Naive B cell (primary cell): ENCODE measurements around the gene POLA1. TPM values are rescaled to one million over a fixed set of nuclear protein-coding genes. Genes with fewer than 3 reads are reported as not detected.

ENCODE experiments used
- ATAC-seq, 2 donors: fragments of 150-1000 bp; cut with Tn5 transposase; 2 replicates each; pipeline ENCODE4 v1.10.0; 2021; ENCODE audit warnings: low read depth in 2 of 2, mild to moderate bottlenecking in 2 of 2, moderate library complexity in 2 of 2
- DNase-seq: peaks from one replicate; pipeline ENCODE4 v3.0.0; 2022
- H3K27ac Mint-ChIP-seq, 6 donors: one replicate each; pipeline ENCODE4 v1.8.0; 2020 to 2022; ENCODE audit warnings: mild to moderate bottlenecking in 6 of 6, mixed read lengths in 6 of 6, moderate library complexity in 5 of 6, inconsistent platforms in 2 of 6
- H3K27me3 Mint-ChIP-seq, 3 donors: one replicate each; pipeline ENCODE4 v1.8.0; 2021 to 2022; ENCODE audit warnings: mixed read lengths in 3 of 3, mild to moderate bottlenecking in 1 of 3
- H3K36me3 Mint-ChIP-seq, 2 donors: one replicate each; pipeline ENCODE4 v1.8.0; 2020 to 2022; ENCODE audit warnings: mixed read lengths in 2 of 2, inconsistent platforms in 1 of 2, mild to moderate bottlenecking in 1 of 2
- H3K4me1 Mint-ChIP-seq, 3 donors: one replicate each; pipeline ENCODE4 v1.8.0; 2020 to 2022; ENCODE audit warnings: mixed read lengths in 3 of 3, inconsistent platforms in 1 of 3, mild to moderate bottlenecking in 1 of 3, moderate library complexity in 1 of 3
- H3K4me3 Mint-ChIP-seq, 8 donors: one replicate each; pipeline ENCODE4 v1.8.0; 2020 to 2022; ENCODE audit warnings: mild to moderate bottlenecking in 8 of 8, mixed read lengths in 8 of 8, moderate library complexity in 8 of 8, inconsistent platforms in 2 of 8
- H3K9me3 Mint-ChIP-seq, 7 donors: one replicate each; pipeline ENCODE4 v1.8.0; 2020 to 2022; ENCODE audit warnings: mixed read lengths in 7 of 7, mild to moderate bottlenecking in 5 of 7, inconsistent platforms in 2 of 7, moderate library complexity in 1 of 7
- polyA plus RNA-seq, 6 donors: library from polyadenylated mRNA; unstranded; fragments of 300-500 nt; fragmentation: Illumina TruSeq; gene quantifications; one replicate each; pipeline ENCODE4 v1.2.3, GENCODE V29; 2021; ENCODE audit warnings: low read depth in 6 of 6

POLA1 gene
- polyA plus RNA-seq, 6 donors from 2014 or later, result 5.3 to 6.5 (median 6.1) TPM; not detected in 1

DNA sequence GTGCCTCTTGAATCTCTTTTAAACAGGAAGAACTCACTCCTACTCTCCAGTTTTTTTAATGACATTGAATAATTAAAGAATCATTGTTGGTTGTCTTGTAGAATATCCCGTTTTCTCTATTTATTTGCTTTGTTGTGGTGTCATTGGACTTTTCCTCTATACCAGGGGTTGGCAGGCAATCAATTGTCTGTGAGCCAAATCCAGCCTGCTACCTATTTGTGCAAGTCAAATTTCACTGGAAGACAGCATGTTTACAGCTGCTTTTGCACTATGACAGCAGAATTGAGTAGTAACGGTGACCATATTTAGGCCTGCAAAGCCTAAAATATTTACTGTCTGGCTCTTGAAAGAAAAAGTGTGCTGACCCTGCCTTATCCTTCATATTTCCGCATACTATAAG, 34.8 kb downstream of the POLA1 start:
- no peak overlapping the region for H3K4me3 Mint-ChIP-seq
- ATAC-seq (no peak), DNase-seq (no peak)
- H3K36me3 Mint-ChIP-seq, result peaks cover 0 to 4% of the 10 kb centered on the region in 2 donors
- H3K27ac Mint-ChIP-seq, result no peak overlapping the region
- H3K9me3 Mint-ChIP-seq, result no peaks in the 10 kb centered on the region
- no peaks in the 10 kb centered on the region for H3K27me3 Mint-ChIP-seq
- H3K4me1 Mint-ChIP-seq, result no peaks in the 10 kb centered on the region

- no peaks in the 10 kb centered on the region for H3K27me3 Mint-ChIP-seq
- no peak overlapping the region for H3K4me3 Mint-ChIP-seq
- H3K27ac Mint-ChIP-seq, result no peak overlapping the region
- H3K4me1 Mint-ChIP-seq, result no peaks in the 10 kb centered on the region
- H3K36me3 Mint-ChIP-seq, result peaks cover 0 to 4% of the 10 kb centered on the region in 2 donors
- DNase-seq (no peak), ATAC-seq (no peak)
- H3K9me3 Mint-ChIP-seq, result no peaks in the 10 kb centered on the region
Observed at GRCh38 chrX:24732766-24733500, 39.2 kb downstream of the POLA1 start.

DNA sequence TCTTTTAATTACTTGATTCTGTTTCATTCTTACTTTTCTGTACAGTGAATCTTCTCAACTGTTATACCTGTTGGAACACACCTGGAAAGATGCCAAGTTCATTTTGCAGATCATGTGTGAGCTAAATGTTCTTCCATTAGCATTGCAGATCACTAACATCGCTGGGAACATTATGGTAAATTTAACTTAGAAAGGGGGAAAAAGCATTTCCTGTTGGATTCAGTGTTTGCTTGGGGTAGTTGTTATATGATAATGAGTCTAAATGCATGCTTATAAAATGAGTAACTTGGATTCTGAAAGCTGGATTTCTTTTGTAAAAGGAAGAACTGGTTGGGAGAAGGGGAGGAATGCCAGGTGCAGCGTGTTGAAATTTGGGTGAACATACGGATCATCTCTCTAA, 47.6 kb downstream of the POLA1 start:
- H3K27me3 Mint-ChIP-seq, result no peaks in the 10 kb centered on the region
- DNase-seq (no peak), ATAC-seq (no peak)
- no peaks in the 10 kb centered on the region for H3K36me3 Mint-ChIP-seq
- no peaks in the 10 kb centered on the region for H3K4me1 Mint-ChIP-seq
- H3K4me3 Mint-ChIP-seq, result no peak overlapping the region
- no peak overlapping the region for H3K27ac Mint-ChIP-seq
- H3K9me3 Mint-ChIP-seq, result no peaks in the 10 kb centered on the region

DNA sequence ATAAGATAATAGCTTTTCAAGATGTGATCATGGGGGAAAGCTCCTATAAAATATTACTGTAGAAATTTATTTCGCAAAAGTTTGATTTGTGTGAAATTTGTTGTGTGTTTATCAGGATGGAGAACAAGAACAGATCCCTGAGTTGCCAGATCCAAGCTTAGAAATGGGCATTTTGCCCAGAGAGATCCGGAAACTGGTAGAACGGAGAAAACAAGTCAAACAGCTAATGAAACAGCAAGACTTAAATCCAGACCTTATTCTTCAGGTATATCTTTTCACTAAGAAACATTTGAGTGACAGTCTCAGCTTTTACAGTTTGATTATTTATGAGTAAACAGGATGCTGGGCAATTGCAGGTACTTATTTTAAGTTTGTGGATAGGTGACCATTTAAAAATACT, 54.5 kb downstream of the POLA1 start:
- DNase-seq, result no peak
- no peaks in the 10 kb centered on the region for H3K4me1 Mint-ChIP-seq
- no peaks in the 10 kb centered on the region for H3K27me3 Mint-ChIP-seq

GRCh38 chrX:24759786-24760185, 66.1 kb downstream of the POLA1 start:
- no peak for DNase-seq
- H3K36me3 Mint-ChIP-seq, result peaks cover 0 to 19% of the 10 kb centered on the region in 2 donors
- peaks cover 0 to 10% (median 0%) of the 10 kb centered on the region in 7 donors for H3K9me3 Mint-ChIP-seq
- H3K4me1 Mint-ChIP-seq, result no peaks in the 10 kb centered on the region
- no peak overlapping the region for H3K27ac Mint-ChIP-seq
- H3K4me3 Mint-ChIP-seq, result no peak overlapping the region
- no peaks in the 10 kb centered on the region for H3K27me3 Mint-ChIP-seq
- no peak for ATAC-seq

More for the DNA sequence above, 54.5 kb downstream of the POLA1 start:
- Mint-ChIP-seq H3K36me3 (no peaks in the 10 kb centered on the region), H3K4me3 (no peak overlapping the region), H3K9me3 (no peaks in the 10 kb centered on the region), H3K27ac (no peak overlapping the region)
- no peak for ATAC-seq

- Mint-ChIP-seq H3K27ac (no peak overlapping the region), H3K4me3 (no peak overlapping the region), H3K36me3 (peaks cover 0 to 18% of the 10 kb centered on the region in 2 donors), H3K27me3 (no peaks in the 10 kb centered on the region), H3K4me1 (no peaks in the 10 kb centered on the region), H3K9me3 (peaks cover 0 to 10% (median 0%) of the 10 kb centered on the region in 7 donors)
- no peak for ATAC-seq
- no peak for DNase-seq
Observed at GRCh38 chrX:24760363-24761000, 66.8 kb downstream of the POLA1 start.

DNA sequence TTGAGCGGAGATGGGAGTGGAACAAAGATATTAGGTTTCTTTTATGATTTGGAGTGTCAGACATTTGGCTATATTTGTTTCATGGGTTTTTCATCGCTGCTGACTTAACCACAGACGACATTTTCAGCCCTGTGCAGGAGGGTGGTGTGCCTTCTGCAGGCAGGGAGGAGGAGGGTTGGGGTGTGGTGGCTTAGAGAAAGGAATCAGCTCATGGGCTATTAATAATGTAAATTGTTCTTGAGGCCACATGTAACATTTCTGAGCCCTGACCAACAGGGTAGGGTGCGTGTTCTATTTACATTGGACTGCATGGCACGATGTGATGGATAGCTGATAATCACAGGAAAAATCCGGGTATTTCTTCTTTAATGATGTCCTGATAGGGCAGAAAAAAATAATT, 67.6 kb downstream of the POLA1 start:
- Mint-ChIP-seq H3K27ac (no peak overlapping the region), H3K4me1 (no peaks in the 10 kb centered on the region), H3K9me3 (peaks cover 0 to 10% (median 0%) of the 10 kb centered on the region in 7 donors), H3K4me3 (no peak overlapping the region), H3K27me3 (no peaks in the 10 kb centered on the region), H3K36me3 (peaks cover 0 to 18% of the 10 kb centered on the region in 2 donors)
- DNase-seq (no peak), ATAC-seq (no peak)

DNA sequence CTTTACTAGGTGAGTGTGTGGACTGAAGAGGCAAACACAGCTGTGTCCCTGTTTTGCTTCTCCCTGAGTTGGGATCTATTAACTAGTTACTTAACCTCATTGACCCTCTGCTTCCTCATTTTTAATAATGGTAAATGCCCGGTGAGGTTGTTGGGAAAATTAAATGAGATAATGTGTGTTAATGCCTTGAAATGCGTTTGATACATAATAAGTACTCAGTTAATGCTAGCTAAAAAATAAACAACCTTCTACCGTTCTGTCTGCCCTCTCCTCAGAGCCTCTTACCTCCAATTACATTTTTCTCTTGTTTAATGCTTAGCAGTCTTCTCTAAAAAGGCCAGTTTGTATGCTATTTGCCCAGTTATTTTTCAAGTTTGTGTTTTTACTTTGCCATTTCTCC, 70.3 kb downstream of the POLA1 start:
- DNase-seq (no peak), ATAC-seq (no peak)
- Mint-ChIP-seq H3K4me3 (no peak overlapping the region), H3K27ac (no peak overlapping the region), H3K36me3 (peaks cover 0 to 26% of the 10 kb centered on the region in 2 donors), H3K4me1 (no peaks in the 10 kb centered on the region), H3K27me3 (no peaks in the 10 kb centered on the region), H3K9me3 (peaks cover 0 to 10% (median 0%) of the 10 kb centered on the region in 7 donors)

GRCh38 chrX:24767557-24767956, 73.8 kb downstream of the POLA1 start:
- DNase-seq (no peak), ATAC-seq (no peak)
- Mint-ChIP-seq H3K4me1 (no peaks in the 10 kb centered on the region), H3K27me3 (peaks cover 0 to 5% (median 0%) of the 10 kb centered on the region in 3 donors), H3K9me3 (peaks cover 0 to 5% (median 0%) of the 10 kb centered on the region in 7 donors), H3K27ac (no peak overlapping the region), H3K36me3 (peaks cover 6 to 19% of the 10 kb centered on the region in 2 donors), H3K4me3 (no peak overlapping the region)

- Mint-ChIP-seq H3K27me3 (peaks cover 0 to 5% (median 0%) of the 10 kb centered on the region in 3 donors), H3K9me3 (no peaks in the 10 kb centered on the region), H3K4me1 (no peaks in the 10 kb centered on the region), H3K36me3 (peaks cover 6 to 9% of the 10 kb centered on the region in 2 donors), H3K27ac (peak overlapping the region in 1 of 6 donors; percentile 55), H3K4me3 (no peak overlapping the region)
- ATAC-seq (no peak), DNase-seq (no peak)
Observed at GRCh38 chrX:24768556-24768955, 74.8 kb downstream of the POLA1 start.

DNA sequence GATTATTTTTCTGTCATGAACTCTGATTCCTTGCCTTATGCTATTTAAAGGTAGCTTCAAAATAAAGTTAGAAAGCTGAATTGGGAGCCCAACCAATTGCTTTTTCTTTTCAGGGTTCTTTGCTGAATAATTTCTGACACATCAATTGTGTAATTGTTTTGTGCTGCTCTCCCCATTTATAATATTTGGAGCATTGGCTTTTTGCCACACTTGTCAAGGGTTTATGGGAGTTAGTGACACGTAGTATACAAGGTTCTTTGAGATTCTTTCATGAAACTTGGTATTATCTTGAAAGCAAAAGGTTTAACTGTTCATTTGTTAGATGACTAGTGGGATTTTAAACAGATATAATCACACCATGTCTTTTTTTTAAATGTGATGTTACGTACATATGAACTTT, 80.9 kb downstream of the POLA1 start:
- no peak for DNase-seq
- Mint-ChIP-seq H3K36me3 (peaks cover 0 to 6% of the 10 kb centered on the region in 2 donors), H3K4me3 (no peak overlapping the region), H3K27me3 (peaks cover 0 to 5% (median 0%) of the 10 kb centered on the region in 3 donors), H3K4me1 (peaks cover 5 to 27% (median 7%) of the 10 kb centered on the region in 3 donors), H3K9me3 (no peaks in the 10 kb centered on the region), H3K27ac (no peak overlapping the region)
- no peak for ATAC-seq

GRCh38 chrX:24775891-24776290, 82.2 kb downstream of the POLA1 start:
- ATAC-seq, result no peak
- Mint-ChIP-seq H3K9me3 (no peaks in the 10 kb centered on the region), H3K27me3 (no peaks in the 10 kb centered on the region)

GRCh38 chrX:24777660-24778059, 83.9 kb downstream of the POLA1 start:
- peak; percentile 41 for DNase-seq
- peak overlapping the region; percentile 68 to 86 (median 74) for H3K27ac Mint-ChIP-seq
- no peaks in the 10 kb centered on the region for H3K9me3 Mint-ChIP-seq
- no peaks in the 10 kb centered on the region for H3K27me3 Mint-ChIP-seq
- ATAC-seq, result peak; percentile 93 to 98
- H3K4me1 Mint-ChIP-seq, result peaks cover 5 to 27% (median 7%) of the 10 kb centered on the region in 3 donors
- H3K4me3 Mint-ChIP-seq, result peak overlapping the region in 6 of 8 donors; percentile 47 to 81 (median 65)
- H3K36me3 Mint-ChIP-seq, result peaks cover 5 to 7% of the 10 kb centered on the region in 2 donors

More at GRCh38 chrX:24775891-24776290, 82.2 kb downstream of the POLA1 start:
- peaks cover 5 to 27% (median 7%) of the 10 kb centered on the region in 3 donors for H3K4me1 Mint-ChIP-seq
- H3K27ac Mint-ChIP-seq, result no peak overlapping the region
- no peak for DNase-seq
- peaks cover 0 to 5% of the 10 kb centered on the region in 2 donors for H3K36me3 Mint-ChIP-seq
- H3K4me3 Mint-ChIP-seq, result no peak overlapping the region

DNA sequence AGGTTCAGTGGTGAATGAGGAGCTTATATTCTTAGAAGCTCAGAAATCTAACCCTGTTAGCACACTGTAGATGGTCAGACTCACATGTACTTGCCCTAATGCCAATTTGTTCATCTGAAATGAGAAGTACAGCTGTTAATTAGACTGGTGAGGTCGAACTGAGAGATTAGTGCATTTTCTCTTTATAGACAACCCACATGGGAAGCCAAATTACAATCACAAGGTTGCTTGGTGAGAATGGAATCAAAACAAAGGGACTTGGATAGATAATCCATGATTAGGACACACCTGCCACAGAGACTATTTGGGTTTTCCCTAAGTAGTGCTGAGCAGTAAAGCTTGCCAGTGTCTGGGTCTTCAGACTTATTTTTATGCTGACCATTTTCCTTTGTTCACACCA, 88.3 kb downstream of the POLA1 start:
- Mint-ChIP-seq H3K4me1 (peaks cover 5 to 21% (median 7%) of the 10 kb centered on the region in 3 donors), H3K27ac (no peak overlapping the region)
- ATAC-seq, result no peak

More for the DNA sequence above, 88.3 kb downstream of the POLA1 start:
- no peaks in the 10 kb centered on the region for H3K27me3 Mint-ChIP-seq
- no peak overlapping the region for H3K4me3 Mint-ChIP-seq
- peaks cover 0 to 2% (median 0%) of the 10 kb centered on the region in 7 donors for H3K9me3 Mint-ChIP-seq
- peaks cover 7 to 14% of the 10 kb centered on the region in 2 donors for H3K36me3 Mint-ChIP-seq
- DNase-seq, result no peak
